Calu3 (cell line): ENCODE measurements around the gene TNRC6C. TPM values are rescaled to one million over a fixed set of nuclear protein-coding genes. Genes with fewer than 3 reads are reported as not detected.
"Not testable (repeated sequence)": the region's sequence is repeated elsewhere in the genome, so short reads cannot be mapped to it uniquely, and the experiment has no call there.

Experiments
- BruUV-seq: library from RNA; stranded (reverse); fragments of 400-500 nt; replicated peaks from 2 replicates; lab custom pipeline; 2021; lab: Mats Ljungman, UMichigan
- CTCF ChIA-PET: fragments of 300-600 bp; sonication (Branson Sonifier 250); formaldehyde crosslinking; loops from one replicate; lab custom pipeline; 2022; ENCODE audit warnings: antibody characterized with exemption; lab: Charles Lee
- DNase-seq: peaks from one replicate; pipeline ENCODE4 v3.0.0; 2022
- H3K27ac Mint-ChIP-seq: one replicate; pipeline ENCODE4 v1.8.0; 2022; ENCODE audit warnings: mixed read lengths; ENCODE audit not compliant: unreplicated experiment
- H3K27me3 Mint-ChIP-seq: one replicate; pipeline ENCODE4 v1.8.0; 2022; ENCODE audit warnings: mixed read lengths; ENCODE audit not compliant: unreplicated experiment
- H3K36me3 Mint-ChIP-seq: one replicate; pipeline ENCODE4 v1.8.0; 2022; ENCODE audit warnings: mild to moderate bottlenecking, moderate library complexity, mixed read lengths; ENCODE audit not compliant: insufficient read depth, unreplicated experiment
- H3K4me1 Mint-ChIP-seq: one replicate; pipeline ENCODE4 v1.8.0; 2022; ENCODE audit warnings: mild to moderate bottlenecking, low read depth, mixed read lengths; ENCODE audit not compliant: unreplicated experiment
- H3K4me3 Mint-ChIP-seq: one replicate; pipeline ENCODE4 v1.8.0; 2022; ENCODE audit warnings: mild to moderate bottlenecking, low read depth, moderate library complexity, mixed read lengths; ENCODE audit not compliant: unreplicated experiment
- H3K9me3 Mint-ChIP-seq: one replicate; pipeline ENCODE4 v1.8.0; 2022; ENCODE audit warnings: low read depth, mixed read lengths; ENCODE audit not compliant: unreplicated experiment
- intact Hi-C: fragments of 100-400 bp; cut with micrococcal nuclease; formaldehyde crosslinking; loops from one replicate; pipeline ENCODE4 v1.10.0; 2022; ENCODE audit not compliant: unreplicated experiment
- total RNA-seq: library from RNA; stranded (reverse); gene quantifications from 2 replicates; pipeline ENCODE4 v1.2.3, GENCODE V29; 2022
- TF ChIP-seq, protein P1 (sequence below): fragments of 200-600 bp; IDR thresholded peaks from one replicate; pipeline ENCODE4 v1.8.0; 2022; ENCODE audit warnings: antibody characterized with exemption; ENCODE audit not compliant: unreplicated experiment

The TNRC6C gene
- total RNA-seq, 1 experiment from 2014 or later: 18.2 TPM

DNA sequence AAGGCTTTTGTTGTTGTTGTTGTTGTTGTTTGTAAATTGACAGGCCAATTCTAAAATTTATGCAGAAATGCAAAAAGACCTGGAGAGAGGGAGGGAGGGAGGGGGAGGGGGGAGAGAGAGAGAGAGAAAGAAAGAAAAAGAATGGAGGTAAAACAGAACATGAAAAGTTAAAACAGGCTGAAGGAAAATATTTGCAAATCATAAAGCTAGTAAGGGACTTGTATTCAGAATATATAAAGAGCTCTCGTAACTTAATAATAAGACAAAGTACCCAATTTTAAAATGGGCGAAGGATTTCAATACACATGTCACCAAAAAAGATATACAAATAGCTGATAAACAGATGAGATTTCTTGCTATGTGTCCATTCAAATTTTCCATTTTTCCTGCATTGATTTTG lies 15.4 kb downstream of the TNRC6C start:
- TF ChIP-seq, protein P1, sequence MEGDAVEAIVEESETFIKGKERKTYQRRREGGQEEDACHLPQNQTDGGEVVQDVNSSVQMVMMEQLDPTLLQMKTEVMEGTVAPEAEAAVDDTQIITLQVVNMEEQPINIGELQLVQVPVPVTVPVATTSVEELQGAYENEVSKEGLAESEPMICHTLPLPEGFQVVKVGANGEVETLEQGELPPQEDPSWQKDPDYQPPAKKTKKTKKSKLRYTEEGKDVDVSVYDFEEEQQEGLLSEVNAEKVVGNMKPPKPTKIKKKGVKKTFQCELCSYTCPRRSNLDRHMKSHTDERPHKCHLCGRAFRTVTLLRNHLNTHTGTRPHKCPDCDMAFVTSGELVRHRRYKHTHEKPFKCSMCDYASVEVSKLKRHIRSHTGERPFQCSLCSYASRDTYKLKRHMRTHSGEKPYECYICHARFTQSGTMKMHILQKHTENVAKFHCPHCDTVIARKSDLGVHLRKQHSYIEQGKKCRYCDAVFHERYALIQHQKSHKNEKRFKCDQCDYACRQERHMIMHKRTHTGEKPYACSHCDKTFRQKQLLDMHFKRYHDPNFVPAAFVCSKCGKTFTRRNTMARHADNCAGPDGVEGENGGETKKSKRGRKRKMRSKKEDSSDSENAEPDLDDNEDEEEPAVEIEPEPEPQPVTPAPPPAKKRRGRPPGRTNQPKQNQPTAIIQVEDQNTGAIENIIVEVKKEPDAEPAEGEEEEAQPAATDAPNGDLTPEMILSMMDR: no peak
- H3K36me3 Mint-ChIP-seq: no peaks in the 10 kb centered on the region
- H3K27ac Mint-ChIP-seq: no peak overlapping the region
- CTCF ChIA-PET: interaction anchor here (0.7 kb wide), 1 partner anchor 22 kb away, joined by 3 read pairs; no protein-coding TSS in a partner anchor
- H3K4me3 Mint-ChIP-seq: no peak overlapping the region
- DNase-seq: no peak
- no TSS peak for BruUV-seq
- H3K9me3 Mint-ChIP-seq: no peaks in the 10 kb centered on the region
- no peaks in the 10 kb centered on the region for H3K27me3 Mint-ChIP-seq
- H3K4me1 Mint-ChIP-seq: no peaks in the 10 kb centered on the region
- intact Hi-C loops: no loop called here

DNA sequence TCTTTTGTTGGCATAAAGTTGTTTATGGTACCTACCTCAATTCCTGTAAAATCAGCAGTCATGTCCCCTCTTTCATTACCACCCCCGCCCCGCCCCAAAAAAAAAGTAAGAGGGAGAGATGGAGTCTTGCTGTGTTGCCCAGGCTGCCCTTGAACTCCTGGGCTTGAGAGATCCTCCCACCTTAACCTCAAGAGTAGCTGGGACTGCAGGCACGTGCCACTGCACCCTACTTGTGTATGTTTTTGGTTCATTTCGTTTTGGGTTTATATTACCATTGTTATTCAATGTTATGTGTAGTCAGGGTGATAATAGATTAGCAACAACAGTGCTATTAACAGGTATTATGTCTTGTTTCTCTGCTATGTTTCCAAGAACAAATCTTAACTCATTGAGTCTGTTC lies 15.9 kb downstream of the TNRC6C start:
- Mint-ChIP-seq H3K9me3 (no peaks in the 10 kb centered on the region), H3K36me3 (no peaks in the 10 kb centered on the region), H3K27ac (no peak overlapping the region), H3K4me1 (no peaks in the 10 kb centered on the region), H3K27me3 (no peaks in the 10 kb centered on the region), H3K4me3 (no peak overlapping the region)
- CTCF ChIA-PET: interaction anchor here (0.7 kb wide), 1 partner anchor 22 kb away, joined by 3 read pairs; no protein-coding TSS in a partner anchor
- intact Hi-C loops: no loop called here
- BruUV-seq: no TSS peak
- DNase-seq: no peak
- TF ChIP-seq, protein P1: no peak

DNA sequence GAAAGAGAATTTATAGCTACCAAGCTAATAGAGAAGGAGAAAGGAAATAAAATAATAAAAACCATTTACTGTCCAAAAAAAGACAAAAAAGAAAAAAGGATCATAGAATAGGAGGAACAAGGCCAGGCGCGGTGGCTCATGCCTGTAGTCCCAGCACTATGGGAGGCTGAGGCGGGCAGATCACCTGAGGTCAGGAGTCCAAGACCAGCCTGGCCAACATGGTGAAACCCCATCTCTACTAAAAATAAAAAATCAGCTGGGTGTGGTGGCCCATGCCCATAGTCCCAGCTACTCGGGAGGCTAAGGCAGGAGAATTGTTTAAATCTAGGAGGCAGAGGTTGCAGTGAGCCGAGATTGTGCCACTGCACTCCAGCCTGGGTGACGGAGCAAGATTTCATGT lies 23.9 kb downstream of the TNRC6C start:
- H3K9me3 Mint-ChIP-seq, H3K4me3 Mint-ChIP-seq, H3K27me3 Mint-ChIP-seq, H3K27ac Mint-ChIP-seq, BruUV-seq, H3K36me3 Mint-ChIP-seq, DNase-seq, intact Hi-C loops, H3K4me1 Mint-ChIP-seq: not testable (repeated sequence)
- CTCF ChIA-PET: interaction anchor here (0.7 to 0.9 kb wide), 2 partner anchors 20 to 112 kb away, joined by 3 read pairs; no protein-coding TSS in a partner anchor

DNA sequence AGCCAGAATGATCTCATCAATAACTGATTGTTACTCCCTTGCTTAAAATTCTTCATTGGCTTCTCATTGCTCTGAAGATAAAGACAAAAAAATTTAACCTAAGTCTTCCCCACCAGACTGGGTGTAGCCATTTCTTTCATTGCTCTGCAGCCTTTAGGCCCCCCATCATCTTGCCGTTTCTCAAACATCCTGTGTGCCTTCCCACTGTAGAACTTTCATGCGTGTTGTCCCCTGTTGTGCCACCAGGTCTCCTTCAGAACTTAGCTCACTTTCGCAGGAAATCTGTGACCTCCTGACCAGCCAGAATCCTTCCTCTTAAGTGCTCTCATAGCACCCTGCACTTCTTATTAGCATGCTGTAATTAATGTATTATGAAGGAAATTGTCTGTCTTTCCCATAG lies 31.8 kb downstream of the TNRC6C start:
- CTCF ChIA-PET: no interaction called here
- Mint-ChIP-seq H3K27ac (no peak overlapping the region), H3K9me3 (no peaks in the 10 kb centered on the region), H3K36me3 (no peaks in the 10 kb centered on the region), H3K4me3 (no peak overlapping the region), H3K27me3 (no peaks in the 10 kb centered on the region), H3K4me1 (no peaks in the 10 kb centered on the region)
- no TSS peak for BruUV-seq
- no peak for DNase-seq
- intact Hi-C loops: no loop called here
- TF ChIP-seq, protein P1: no peak

DNA sequence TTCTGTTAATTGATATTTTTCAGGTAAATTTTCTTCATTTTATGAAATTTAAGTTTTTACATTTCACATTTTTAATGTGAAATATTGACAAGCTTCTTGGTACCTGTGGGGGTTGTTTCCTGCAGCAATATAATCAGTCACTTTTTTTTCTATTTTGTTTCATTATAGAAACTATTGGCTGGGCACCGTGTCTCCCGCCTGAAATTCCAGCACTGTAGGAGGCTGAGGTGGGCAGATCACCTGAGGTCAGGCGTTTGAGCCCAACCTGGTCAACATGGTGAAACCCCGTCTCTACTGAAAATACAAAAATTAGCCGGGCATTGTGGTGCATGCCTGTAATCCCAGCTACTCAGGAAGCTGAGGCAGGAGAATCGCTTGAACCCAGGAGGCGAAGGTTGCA lies 35.2 kb downstream of the TNRC6C start:
- H3K27ac Mint-ChIP-seq, H3K4me3 Mint-ChIP-seq, H3K36me3 Mint-ChIP-seq, DNase-seq, H3K27me3 Mint-ChIP-seq, BruUV-seq, intact Hi-C loops, H3K4me1 Mint-ChIP-seq, H3K9me3 Mint-ChIP-seq: not testable (repeated sequence)
- CTCF ChIA-PET: interaction anchor here (0.6 kb wide), 1 partner anchor 14 kb away, joined by 3 read pairs; no protein-coding TSS in a partner anchor
